H1 (cell line): ENCODE results near the gene CERKL. TPM values are rescaled to one million over a fixed set of nuclear protein-coding genes. Genes with fewer than 3 reads are reported as not detected.

Experiments used
- CTCF ChIA-PET: fragments of 300-600 bp; sonication (Branson Sonifier 250); formaldehyde crosslinking; loops from one replicate; lab custom pipeline; 2021; ENCODE audit not compliant: partially characterized antibody; lab: Charles Lee
- POLR2A ChIA-PET: fragments of 300-600 bp; sonication (Branson Sonifier 250); formaldehyde crosslinking; loops from one replicate; lab custom pipeline; 2021; ENCODE audit warnings: inconsistent platforms; ENCODE audit not compliant: partially characterized antibody; lab: Charles Lee
- DNase-seq, 2 experiments: peaks; one replicate each; pipeline versions ENCODE4 v3.0.0 to v3.0.0-alpha.2; 2010 to 2022; ENCODE audit warnings: low spot score in 2 of 2, low read depth in 1 of 2, mixed read lengths in 1 of 2
- FAIRE-seq: peaks from 2 replicates; lab custom pipeline; 2011; peaks lifted over from hg19 to GRCh38; lab: Jason Lieb, UNC
- H2AFZ ChIP-seq: 2 replicates; pipeline ENCODE4 v1.8.1; 2012; ENCODE audit warnings: low read length, inconsistent platforms
- H2AK5ac ChIP-seq: 2 replicates; pipeline ENCODE4 v1.6.1; 2013; ENCODE audit warnings: low read depth, low read length
- H2BK120ac ChIP-seq: replicated peaks from 2 replicates; pipeline ENCODE3; 2013; ENCODE audit warnings: low read depth, low read length, inconsistent platforms
- H2BK12ac ChIP-seq: 2 replicates; pipeline ENCODE4 v1.6.1; 2013; ENCODE audit warnings: low read depth, low read length
- H2BK15ac ChIP-seq: 2 replicates; pipeline ENCODE4 v1.6.1; 2013; ENCODE audit warnings: low read length
- H2BK20ac ChIP-seq: 2 replicates; pipeline ENCODE4 v1.6.1; 2013; ENCODE audit warnings: low read length
- H2BK5ac ChIP-seq: 2 replicates; pipeline ENCODE4 v1.6.1; 2013; ENCODE audit warnings: low read depth, low read length
- H3K14ac ChIP-seq: 2 replicates; pipeline ENCODE4 v1.6.1; 2013; ENCODE audit warnings: inconsistent platforms; ENCODE audit not compliant: insufficient read length
- H3K18ac ChIP-seq: 2 replicates; pipeline ENCODE4 v1.6.1; 2013; ENCODE audit warnings: low read length; ENCODE audit errors: extremely low read depth
- H3K23ac ChIP-seq: 2 replicates; pipeline ENCODE4 v1.6.1; 2013; ENCODE audit warnings: inconsistent platforms; ENCODE audit not compliant: insufficient read length
- H3K23me2 ChIP-seq: 2 replicates; pipeline ENCODE4 v1.6.1; 2013; ENCODE audit warnings: low read depth, low read length
- H3K27ac ChIP-seq: 2 replicates; pipeline ENCODE4 v1.6.1; 2011; ENCODE audit warnings: low read depth, low read length, inconsistent platforms
- H3K27me3 ChIP-seq, 4 experiments: replicated peaks in 1 of 4; 1 replicate in 1 of 4; 2 replicates in 3 of 4; pipeline versions ENCODE4 v1.6.1 to v1.8.1; 2011 to 2013; ENCODE audit warnings: low read length in 3 of 4, mild to moderate bottlenecking in 3 of 4, inconsistent platforms in 2 of 4, mixed read lengths in 2 of 4, moderate library complexity in 1 of 4; ENCODE audit not compliant: control insufficient read depth in 3 of 4, insufficient read depth in 3 of 4; ENCODE audit errors: extremely low read depth in 1 of 4
- H3K36me3 ChIP-seq, 4 experiments: 2 replicates each; pipeline versions ENCODE4 v1.6.1 to v1.8.1; 2011 to 2013; ENCODE audit warnings: mild to moderate bottlenecking in 4 of 4, low read length in 3 of 4, moderate library complexity in 2 of 4, control low read depth in 1 of 4, inconsistent platforms in 1 of 4; ENCODE audit not compliant: insufficient read depth in 4 of 4, control insufficient read depth in 2 of 4
- H3K4ac ChIP-seq: replicated peaks from 2 replicates; pipeline ENCODE3; 2013; ENCODE audit warnings: low read length, low read depth, mixed read lengths, inconsistent platforms; ENCODE audit not compliant: insufficient read length
- H3K4me1 ChIP-seq, 4 experiments: replicated peaks in 1 of 4; 1 replicate in 1 of 4; 2 replicates in 3 of 4; pipeline versions ENCODE4 v1.6.1 to v1.8.1; 2011 to 2013; ENCODE audit warnings: low read length in 3 of 4, inconsistent platforms in 2 of 4, mixed read lengths in 1 of 4; ENCODE audit not compliant: insufficient read depth in 4 of 4, control insufficient read depth in 3 of 4
- H3K4me2 ChIP-seq, 2 experiments: 2 replicates each; pipeline versions ENCODE4 v1.6.1 to v1.8.1; 2011 to 2013; ENCODE audit warnings: low read depth in 2 of 2, low read length in 2 of 2, control low read depth in 1 of 2, inconsistent platforms in 1 of 2, mild to moderate bottlenecking in 1 of 2; ENCODE audit not compliant: insufficient read depth in 1 of 2
- H3K4me3 ChIP-seq, 4 experiments: fragments of 200-600, 300-600 bp in 1 of 4; sonication (generic), shearing (Covaris generic), sonication (Bioruptor Twin) in 1 of 4; 2 replicates each; pipeline versions ENCODE4 v1.5.1 to v1.8.1; 2011 to 2016; ENCODE audit warnings: low read length in 4 of 4, low read depth in 3 of 4, control low read depth in 2 of 4, inconsistent platforms in 2 of 4, mild to moderate bottlenecking in 2 of 4, mixed read lengths in 1 of 4, moderate library complexity in 1 of 4; ENCODE audit not compliant: insufficient read depth in 2 of 4; ENCODE audit errors: extremely low read depth in 1 of 4
- H3K56ac ChIP-seq: replicated peaks from 2 replicates; pipeline ENCODE3; 2013; ENCODE audit warnings: low read depth, mild to moderate bottlenecking, mixed read lengths, low read length, inconsistent platforms; ENCODE audit not compliant: insufficient read length
- H3K79me1 ChIP-seq: 2 replicates; pipeline ENCODE4 v1.6.1; 2013; ENCODE audit warnings: low read depth, low read length, control low read depth
- H3K79me2 ChIP-seq, 2 experiments: 2 replicates each; pipeline versions ENCODE4 v1.6.1 to v1.8.1; 2012 to 2013; ENCODE audit warnings: low read length in 2 of 2, mild to moderate bottlenecking in 2 of 2, inconsistent platforms in 1 of 2; ENCODE audit not compliant: insufficient read depth in 2 of 2, control insufficient read depth in 1 of 2
- H3K9ac ChIP-seq, 4 experiments: replicated peaks in 1 of 4; 1 replicate in 1 of 4; 2 replicates in 3 of 4; pipeline versions ENCODE4 v1.6.1 to v1.8.1; 2011 to 2013; ENCODE audit warnings: low read depth in 3 of 4, low read length in 3 of 4, control low read depth in 2 of 4, mild to moderate bottlenecking in 2 of 4, moderate library complexity in 2 of 4, inconsistent platforms in 1 of 4; ENCODE audit errors: extremely low read depth in 1 of 4
- H3K9me3 ChIP-seq, 2 experiments: 2 replicates each; pipeline versions ENCODE4 v1.6.1 to v1.8.1; 2012 to 2013; ENCODE audit warnings: mild to moderate bottlenecking in 2 of 2, moderate library complexity in 2 of 2, control low read depth in 1 of 2, inconsistent platforms in 1 of 2, low read depth in 1 of 2, low read length in 1 of 2, mixed read lengths in 1 of 2; ENCODE audit not compliant: insufficient read depth in 2 of 2
- H4K20me1 ChIP-seq, 2 experiments: replicated peaks in 1 of 2; 2 replicates each; pipeline versions ENCODE3 to v1.8.1; 2011 to 2013; ENCODE audit warnings: inconsistent platforms in 2 of 2, low read length in 2 of 2, mild to moderate bottlenecking in 1 of 2; ENCODE audit not compliant: insufficient read depth in 2 of 2, control insufficient read depth in 1 of 2
- H4K5ac ChIP-seq: 2 replicates; pipeline ENCODE4 v1.6.1; 2013; ENCODE audit warnings: low read length, low read depth, mixed read lengths, inconsistent platforms; ENCODE audit not compliant: insufficient read length
- H4K8ac ChIP-seq: 2 replicates; pipeline ENCODE4 v1.8.0; 2013; ENCODE audit warnings: mild to moderate bottlenecking, moderate library complexity, low read length, inconsistent platforms; ENCODE audit not compliant: insufficient read depth; ENCODE audit errors: extremely low read depth
- H4K91ac ChIP-seq: replicated peaks from 2 replicates; pipeline ENCODE3; 2013; ENCODE audit warnings: low read length, mixed read lengths, inconsistent platforms; ENCODE audit not compliant: insufficient read length
- KDM1A ChIP-seq: fragments of 200-600, 300-600 bp; sonication (generic); IDR thresholded peaks from 2 replicates; pipeline ENCODE4 v1.7.1; 2016; ENCODE audit warnings: mild to moderate bottlenecking, low read length, borderline replicate concordance
- SUZ12 ChIP-seq: fragments of 200-600 bp; sonication (generic); IDR thresholded peaks from 2 replicates; pipeline ENCODE4 v1.6.1; 2012; ENCODE audit warnings: mild to moderate bottlenecking, inconsistent platforms, low read length, moderate library complexity, mixed read lengths
- WGBS, 2 experiments: shearing (Covaris generic) in 1 of 2; methylation state at CpG; one replicate each; pipeline versions ENCODE4 v1.1.6 to v1.1.7; 2013 to 2015; ENCODE audit warnings: low lambda C conversion rate in 2 of 2, mixed read lengths in 2 of 2, inconsistent platforms in 1 of 2, low coverage in 1 of 2, missing lambda C conversion rate in 1 of 2; ENCODE audit not compliant: insufficient replicate concordance in 2 of 2, insufficient coverage in 1 of 2, insufficient read length in 1 of 2; ENCODE audit errors: extremely low coverage in 1 of 2, missing lambda C conversion rate in 1 of 2; 5-methylcytosine and 5-hydroxymethylcytosine counted together
- polyA plus RNA-seq, 7 experiments: library from polyadenylated mRNA; depleted of rRNA in 3 of 7; stranded (reverse) in 5 of 7; unstranded in 2 of 7; fragments of >200 nt in 5 of 7; fragments of 200-250 nt in 2 of 7; gene quantifications; 1 replicate in 5 of 7; 2 replicates in 1 of 7; 4 replicates in 1 of 7; pipeline versions ENCODE4 v1.2.1 to v1.2.3, GENCODE V29; 2011 to 2013; ENCODE audit warnings: missing spikeins in 2 of 7, mixed read lengths in 2 of 7
- total RNA-seq: library from RNA; stranded (reverse); fragmentation: NEBNext Ultra II Directional; extraction: Animal tissue kit (Norgen Biotek cat#: 25700); gene quantifications from 2 replicates; pipeline ENCODE4 v1.2.1, GENCODE V29; 2021

The CERKL gene
- total and polyA plus RNA-seq, 2 of the 8 experiments (the other 6 are each of a cell fraction or from before 2014, with no cell fraction given), result 0.05 TPM; not detected in 1

- WGBS, 2 experiments, result 96% methylated on average over 6 of the region's 6 CpGs; no CpG with 5 or more reads in 1 of the 2 experiments
- POLR2A ChIA-PET, result no interaction called here
- Histone ChIP-seq H3K23me2 (no peaks in the 10 kb centered on the region), H2BK15ac (no peak overlapping the region), H3K4ac (no peak overlapping the region), H3K56ac (no peak overlapping the region), H4K5ac (no peak overlapping the region), H3K27me3 (no peaks in the 10 kb centered on the region), H3K23ac (no peak overlapping the region), H3K79me1 (no peaks in the 10 kb centered on the region), H3K36me3 (no peaks in the 10 kb centered on the region), H2BK120ac (no peak overlapping the region), H3K18ac (no peak overlapping the region), H4K8ac (no peak overlapping the region), H4K20me1 (no peaks in the 10 kb centered on the region), H2AK5ac (no peak overlapping the region), H3K14ac (no peak overlapping the region), H2BK5ac (no peak overlapping the region), H2AFZ (no peak overlapping the region), H2BK12ac (no peak overlapping the region), H2BK20ac (no peak overlapping the region), H4K91ac (no peak overlapping the region), H3K9me3 (no peaks in the 10 kb centered on the region), H3K4me3 (no peak overlapping the region), H3K4me1 (no peaks in the 10 kb centered on the region), H3K9ac (no peak overlapping the region), H3K27ac (no peak overlapping the region), H3K4me2 (no peak overlapping the region), H3K79me2 (no peaks in the 10 kb centered on the region)
- DNase-seq (no peak), FAIRE-seq (no peak)
- TF ChIP-seq KDM1A (no peak), SUZ12 (no peak)
- CTCF ChIA-PET, result interaction anchor here (1.1 to 2.2 kb wide), 3 partner anchors 11 to 149 kb away, joined by 3 to 8 read pairs (median 6); no protein-coding TSS in a partner anchor
Observed at GRCh38 chr2:181566334-181567032, 90.4 kb downstream of the CERKL start.
